HepG2 (cell line): ENCODE data around the gene ELAPOR1. TPM values are rescaled to one million over a fixed set of nuclear protein-coding genes. Genes with fewer than 3 reads are reported as not detected.

ENCODE experiments used
- ELK4 ChIP-seq: sonication (generic); formaldehyde crosslinking; IDR thresholded peaks from 2 replicates; pipeline ENCODE4 v1.9.0; 2021; ENCODE audit warnings: missing genetic modification reagents, borderline replicate concordance
- HDAC2 ChIP-seq: sonication (generic); formaldehyde crosslinking; IDR thresholded peaks from 2 replicates; pipeline ENCODE4 v1.4.0; 2020; ENCODE audit warnings: missing genetic modification reagents
- NCOR1 ChIP-seq: fragments of 200-600 bp; sonication (generic); IDR thresholded peaks from 2 replicates; pipeline ENCODE4 v1.7.0; 2017; ENCODE audit warnings: antibody characterized with exemption, low read length, borderline replicate concordance
- ONECUT2 ChIP-seq: sonication (generic); formaldehyde crosslinking; IDR thresholded peaks from 2 replicates; pipeline ENCODE4 v1.4.0; 2020; ENCODE audit warnings: missing genetic modification reagents
- PAWR ChIP-seq: sonication (generic); formaldehyde crosslinking; IDR thresholded peaks from 2 replicates; pipeline ENCODE4 v1.4.0; 2020; ENCODE audit warnings: missing genetic modification reagents, mild to moderate bottlenecking, borderline replicate concordance
- PAX8 ChIP-seq: sonication (generic); formaldehyde crosslinking; IDR thresholded peaks from 2 replicates; pipeline ENCODE4 v1.8.0; 2022; ENCODE audit warnings: mild to moderate bottlenecking, missing genetic modification reagents, borderline replicate concordance
- PLRG1 ChIP-seq: fragments of 450-650 bp; conservative IDR thresholded peaks from 2 replicates; pipeline ENCODE4 v1.6.1; 2016
- WIZ ChIP-seq: sonication (generic); formaldehyde crosslinking; IDR thresholded peaks from 2 replicates; pipeline ENCODE4 v1.5.1; 2020; ENCODE audit warnings: mild to moderate bottlenecking, missing genetic modification reagents
- ZC3H13 ChIP-seq: sonication (generic); formaldehyde crosslinking; IDR thresholded peaks from 2 replicates; pipeline ENCODE4 v1.8.1; 2023; ENCODE audit warnings: mild to moderate bottlenecking, missing genetic modification reagents, moderate library complexity
- ZFP90 ChIP-seq: sonication (generic); formaldehyde crosslinking; IDR thresholded peaks from 2 replicates; pipeline ENCODE4 v1.8.0; 2022; ENCODE audit warnings: missing genetic modification reagents, mild to moderate bottlenecking, inconsistent platforms, borderline replicate concordance
- ZNF44 ChIP-seq: sonication (generic); formaldehyde crosslinking; IDR thresholded peaks from 2 replicates; pipeline ENCODE4 v1.5.1; 2020; ENCODE audit warnings: mild to moderate bottlenecking, missing genetic modification reagents
- ZNF460 ChIP-seq: sonication (generic); formaldehyde crosslinking; IDR thresholded peaks from 2 replicates; pipeline ENCODE4 v1.5.1; 2020; ENCODE audit warnings: missing genetic modification reagents, mild to moderate bottlenecking, borderline replicate concordance
- ZNF703 ChIP-seq: sonication (generic); formaldehyde crosslinking; IDR thresholded peaks from 2 replicates; pipeline ENCODE4 v1.5.1; 2020; ENCODE audit warnings: missing genetic modification reagents, mild to moderate bottlenecking, moderate library complexity, borderline replicate concordance
- ZNF800 ChIP-seq: sonication (generic); formaldehyde crosslinking; IDR thresholded peaks from 2 replicates; pipeline ENCODE4 v1.4.0; 2020; ENCODE audit warnings: missing genetic modification reagents
- polyA plus RNA-seq, 8 experiments: library from polyadenylated mRNA; depleted of rRNA in 3 of 8; stranded (reverse) in 7 of 8; unstranded in 1 of 8; fragments of >200 nt; fragmentation: Illumina TruSeq in 4 of 8; extraction: Trizol in 4 of 8; gene quantifications; 2 replicates each; pipeline versions ENCODE4 v1.2.1 to v1.2.3, GENCODE V29; 2011 to 2016; ENCODE audit warnings: low read depth in 4 of 8, missing spikeins in 1 of 8, mixed read lengths in 1 of 8; ENCODE audit not compliant: insufficient read depth in 1 of 8
- total RNA-seq, 5 experiments: library from RNA; depleted of rRNA; stranded (reverse); fragments of >200 nt; fragmentation: Illumina TruSeq; extraction: Trizol; gene quantifications; 2 replicates each; pipeline ENCODE4 v1.2.3, GENCODE V29; 2016; ENCODE audit warnings: low read depth in 1 of 5
- TF ChIP-seq, protein P1 (sequence below): sonication (generic); formaldehyde crosslinking; IDR thresholded peaks from 2 replicates; pipeline ENCODE4 v1.4.0; 2020; ENCODE audit warnings: missing genetic modification reagents
- TF ChIP-seq, protein P2 (sequence below): sonication (generic); formaldehyde crosslinking; IDR thresholded peaks from 2 replicates; pipeline ENCODE4 v1.5.1; 2020; ENCODE audit warnings: mild to moderate bottlenecking, missing genetic modification reagents, moderate library complexity

The ELAPOR1 gene
- total and polyA plus RNA-seq, 2 of the 13 experiments (the other 11 are each of a cell fraction or from before 2014, with no cell fraction given): 0.13 to 0.20 TPM

- TF ChIP-seq, protein P1, sequence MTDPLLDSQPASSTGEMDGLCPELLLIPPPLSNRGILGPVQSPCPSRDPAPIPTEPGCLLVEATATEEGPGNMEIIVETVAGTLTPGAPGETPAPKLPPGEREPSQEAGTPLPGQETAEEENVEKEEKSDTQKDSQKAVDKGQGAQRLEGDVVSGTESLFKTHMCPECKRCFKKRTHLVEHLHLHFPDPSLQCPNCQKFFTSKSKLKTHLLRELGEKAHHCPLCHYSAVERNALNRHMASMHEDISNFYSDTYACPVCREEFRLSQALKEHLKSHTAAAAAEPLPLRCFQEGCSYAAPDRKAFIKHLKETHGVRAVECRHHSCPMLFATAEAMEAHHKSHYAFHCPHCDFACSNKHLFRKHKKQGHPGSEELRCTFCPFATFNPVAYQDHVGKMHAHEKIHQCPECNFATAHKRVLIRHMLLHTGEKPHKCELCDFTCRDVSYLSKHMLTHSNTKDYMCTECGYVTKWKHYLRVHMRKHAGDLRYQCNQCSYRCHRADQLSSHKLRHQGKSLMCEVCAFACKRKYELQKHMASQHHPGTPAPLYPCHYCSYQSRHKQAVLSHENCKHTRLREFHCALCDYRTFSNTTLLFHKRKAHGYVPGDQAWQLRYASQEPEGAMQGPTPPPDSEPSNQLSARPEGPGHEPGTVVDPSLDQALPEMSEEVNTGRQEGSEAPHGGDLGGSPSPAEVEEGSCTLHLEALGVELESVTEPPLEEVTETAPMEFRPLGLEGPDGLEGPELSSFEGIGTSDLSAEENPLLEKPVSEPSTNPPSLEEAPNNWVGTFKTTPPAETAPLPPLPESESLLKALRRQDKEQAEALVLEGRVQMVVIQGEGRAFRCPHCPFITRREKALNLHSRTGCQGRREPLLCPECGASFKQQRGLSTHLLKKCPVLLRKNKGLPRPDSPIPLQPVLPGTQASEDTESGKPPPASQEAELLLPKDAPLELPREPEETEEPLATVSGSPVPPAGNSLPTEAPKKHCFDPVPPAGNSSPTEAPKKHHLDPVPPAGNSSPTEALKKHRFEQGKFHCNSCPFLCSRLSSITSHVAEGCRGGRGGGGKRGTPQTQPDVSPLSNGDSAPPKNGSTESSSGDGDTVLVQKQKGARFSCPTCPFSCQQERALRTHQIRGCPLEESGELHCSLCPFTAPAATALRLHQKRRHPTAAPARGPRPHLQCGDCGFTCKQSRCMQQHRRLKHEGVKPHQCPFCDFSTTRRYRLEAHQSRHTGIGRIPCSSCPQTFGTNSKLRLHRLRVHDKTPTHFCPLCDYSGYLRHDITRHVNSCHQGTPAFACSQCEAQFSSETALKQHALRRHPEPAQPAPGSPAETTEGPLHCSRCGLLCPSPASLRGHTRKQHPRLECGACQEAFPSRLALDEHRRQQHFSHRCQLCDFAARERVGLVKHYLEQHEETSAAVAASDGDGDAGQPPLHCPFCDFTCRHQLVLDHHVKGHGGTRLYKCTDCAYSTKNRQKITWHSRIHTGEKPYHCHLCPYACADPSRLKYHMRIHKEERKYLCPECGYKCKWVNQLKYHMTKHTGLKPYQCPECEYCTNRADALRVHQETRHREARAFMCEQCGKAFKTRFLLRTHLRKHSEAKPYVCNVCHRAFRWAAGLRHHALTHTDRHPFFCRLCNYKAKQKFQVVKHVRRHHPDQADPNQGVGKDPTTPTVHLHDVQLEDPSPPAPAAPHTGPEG (CRISPR knock-in tag): no peak
- TF ChIP-seq ZC3H13 (CRISPR knock-in tag) (no peak), WIZ (CRISPR knock-in tag) (0 out of 2 replicates have a peak, but pooled peaks have one; percentile 33), PAWR (no peak), ZFP90 (CRISPR knock-in tag) (no peak), ZNF44 (CRISPR knock-in tag) (no peak), ZNF800 (CRISPR knock-in tag) (peak; percentile 67; the same call in 1 of the 2 replicates), ZNF460 (no peak), NCOR1 (no peak), PAX8 (CRISPR knock-in tag) (no peak), ELK4 (no peak), PLRG1 (no peak), ZNF703 (no peak), ONECUT2 (CRISPR knock-in tag) (no peak), HDAC2 (no peak)
- TF ChIP-seq, protein P2, sequence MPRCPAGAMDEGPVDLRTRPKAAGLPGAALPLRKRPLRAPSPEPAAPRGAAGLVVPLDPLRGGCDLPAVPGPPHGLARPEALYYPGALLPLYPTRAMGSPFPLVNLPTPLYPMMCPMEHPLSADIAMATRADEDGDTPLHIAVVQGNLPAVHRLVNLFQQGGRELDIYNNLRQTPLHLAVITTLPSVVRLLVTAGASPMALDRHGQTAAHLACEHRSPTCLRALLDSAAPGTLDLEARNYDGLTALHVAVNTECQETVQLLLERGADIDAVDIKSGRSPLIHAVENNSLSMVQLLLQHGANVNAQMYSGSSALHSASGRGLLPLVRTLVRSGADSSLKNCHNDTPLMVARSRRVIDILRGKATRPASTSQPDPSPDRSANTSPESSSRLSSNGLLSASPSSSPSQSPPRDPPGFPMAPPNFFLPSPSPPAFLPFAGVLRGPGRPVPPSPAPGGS (CRISPR knock-in tag): no peak
Measured at GRCh38 chr1:109112652-109113285, 1.1 kb upstream of the ELAPOR1 start (continued).
